ENCODE measurements around the gene ANKRD11.

DNA sequence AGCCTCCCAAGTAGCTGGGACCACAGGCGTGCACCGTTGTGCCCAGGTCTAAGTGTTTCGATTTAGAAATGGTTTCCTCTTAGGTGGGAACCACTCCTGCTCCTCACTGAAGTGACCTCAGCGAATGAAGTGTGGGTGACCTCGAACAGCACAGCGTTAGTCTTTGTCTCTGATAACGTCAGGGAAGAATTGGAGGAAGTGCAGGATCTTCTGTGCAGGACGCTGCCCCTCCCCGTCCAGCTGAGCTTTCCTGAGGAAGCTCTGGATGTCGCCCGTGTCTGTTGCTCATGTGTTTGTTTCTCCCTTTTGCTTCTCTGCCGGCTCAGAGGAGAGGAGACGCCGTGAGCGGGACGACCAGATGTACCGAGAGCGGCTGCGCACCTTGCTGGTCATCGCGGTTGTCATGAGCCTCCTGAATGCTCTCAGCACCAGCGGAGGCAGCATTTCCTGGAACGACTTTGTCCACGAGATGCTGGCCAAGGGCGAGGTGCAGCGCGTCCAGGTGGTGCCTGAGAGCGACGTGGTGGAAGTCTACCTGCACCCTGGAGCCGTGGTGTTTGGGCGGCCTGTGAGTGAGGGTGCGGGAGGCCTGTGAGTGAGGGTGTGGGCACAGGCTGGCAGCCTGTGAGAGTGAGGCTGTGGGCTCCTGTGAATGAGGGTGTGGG is 33.5 kb upstream of the ANKRD11 start:
- TF ChIP-seq, protein P1, sequence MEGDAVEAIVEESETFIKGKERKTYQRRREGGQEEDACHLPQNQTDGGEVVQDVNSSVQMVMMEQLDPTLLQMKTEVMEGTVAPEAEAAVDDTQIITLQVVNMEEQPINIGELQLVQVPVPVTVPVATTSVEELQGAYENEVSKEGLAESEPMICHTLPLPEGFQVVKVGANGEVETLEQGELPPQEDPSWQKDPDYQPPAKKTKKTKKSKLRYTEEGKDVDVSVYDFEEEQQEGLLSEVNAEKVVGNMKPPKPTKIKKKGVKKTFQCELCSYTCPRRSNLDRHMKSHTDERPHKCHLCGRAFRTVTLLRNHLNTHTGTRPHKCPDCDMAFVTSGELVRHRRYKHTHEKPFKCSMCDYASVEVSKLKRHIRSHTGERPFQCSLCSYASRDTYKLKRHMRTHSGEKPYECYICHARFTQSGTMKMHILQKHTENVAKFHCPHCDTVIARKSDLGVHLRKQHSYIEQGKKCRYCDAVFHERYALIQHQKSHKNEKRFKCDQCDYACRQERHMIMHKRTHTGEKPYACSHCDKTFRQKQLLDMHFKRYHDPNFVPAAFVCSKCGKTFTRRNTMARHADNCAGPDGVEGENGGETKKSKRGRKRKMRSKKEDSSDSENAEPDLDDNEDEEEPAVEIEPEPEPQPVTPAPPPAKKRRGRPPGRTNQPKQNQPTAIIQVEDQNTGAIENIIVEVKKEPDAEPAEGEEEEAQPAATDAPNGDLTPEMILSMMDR (IDR thresholded peaks at IDR 0.05), result no peak
- TF ChIP-seq POLR2AphosphoS5 (IDR thresholded peaks at IDR 0.05; ENCODE audit: low read depth, low read length) (no peak), SIN3A (IDR thresholded peaks at IDR 0.05; ENCODE audit: borderline replicate concordance, insufficient read depth, low read depth, low read length) (no peak), REST (IDR thresholded peaks at IDR 0.05; ENCODE audit: insufficient read depth in 1 of 2, low read depth in 2 of 2, low read length in 1 of 2) (no peak), TCF7L2 (IDR thresholded peaks at IDR 0.05; ENCODE audit: low read depth, low read length) (no peak)

All from Panc1 (cell line).